ENCODE measurements around the gene HK1.

GRCh38 chr10:69434926-69435325, 156.6 kb downstream of the HK1 start:
- no peak for TF ChIP-seq EZH2phosphoT487 (IDR thresholded peaks at IDR 0.05; ENCODE audit: borderline replicate concordance, low read depth, low read length)
- no peak for TF ChIP-seq CTCF (conservative IDR thresholded peaks at IDR 0.05; ENCODE audit: low read length)
